ENCODE results near the gene AP1S1.

- no peak for TF ChIP-seq CTCF (IDR thresholded peaks at IDR 0.05; ENCODE audit: poor library complexity)
- no peak for TF ChIP-seq EZH2 (IDR thresholded peaks at IDR 0.05; ENCODE audit: borderline replicate concordance)
Observed at GRCh38 chr7:101123703-101124068, 30.6 kb upstream of the AP1S1 start.
